GM18861 (cell line): ENCODE data around the gene VAV2.

ENCODE experiments used
- ATAC-seq: cut with Tn5 transposase; IDR thresholded peaks from one replicate; pipeline ENCODE4 v1.9.1; 2021; ENCODE audit not compliant: unreplicated experiment

VAV2 gene

DNA sequence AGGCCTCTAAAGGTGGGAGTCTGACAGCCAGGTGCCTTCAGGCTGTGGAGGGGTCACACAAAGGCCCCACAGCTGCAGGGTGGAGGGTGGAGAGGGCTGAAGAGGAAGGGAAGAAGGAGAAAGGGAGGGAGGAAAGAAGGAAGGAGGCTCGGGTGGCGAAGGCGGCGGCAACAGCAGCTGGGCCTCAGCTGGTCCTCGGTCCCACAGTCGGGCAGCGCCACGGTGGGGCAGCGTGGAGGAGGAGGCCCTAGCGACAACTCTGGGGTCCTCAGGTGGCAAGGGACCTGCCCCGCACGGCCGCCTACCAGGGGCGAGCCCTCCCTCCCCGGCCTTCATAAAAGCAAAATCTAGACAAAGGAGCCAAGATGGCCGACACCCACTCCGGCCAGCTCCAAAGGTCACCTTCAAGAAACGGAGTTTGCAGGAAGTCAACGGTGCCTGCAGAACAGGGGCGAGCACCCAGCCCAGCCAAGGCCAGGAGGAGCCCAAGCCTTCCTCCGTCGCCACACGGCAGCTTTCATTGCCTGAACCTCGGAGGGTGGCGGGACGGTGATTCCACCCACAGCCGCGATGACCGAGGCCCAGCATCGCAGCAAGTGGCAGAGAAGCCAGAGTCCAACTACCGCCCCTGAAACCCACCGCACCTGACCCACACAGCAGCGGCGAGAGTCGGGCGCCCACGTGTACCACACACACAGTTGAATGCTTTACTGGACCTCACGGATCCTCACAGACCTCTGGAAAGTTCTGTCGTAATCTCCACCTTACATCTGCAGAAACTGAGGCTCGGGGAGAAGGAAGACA, 98.7 kb downstream of the VAV2 start:
- no peak for ATAC-seq

DNA sequence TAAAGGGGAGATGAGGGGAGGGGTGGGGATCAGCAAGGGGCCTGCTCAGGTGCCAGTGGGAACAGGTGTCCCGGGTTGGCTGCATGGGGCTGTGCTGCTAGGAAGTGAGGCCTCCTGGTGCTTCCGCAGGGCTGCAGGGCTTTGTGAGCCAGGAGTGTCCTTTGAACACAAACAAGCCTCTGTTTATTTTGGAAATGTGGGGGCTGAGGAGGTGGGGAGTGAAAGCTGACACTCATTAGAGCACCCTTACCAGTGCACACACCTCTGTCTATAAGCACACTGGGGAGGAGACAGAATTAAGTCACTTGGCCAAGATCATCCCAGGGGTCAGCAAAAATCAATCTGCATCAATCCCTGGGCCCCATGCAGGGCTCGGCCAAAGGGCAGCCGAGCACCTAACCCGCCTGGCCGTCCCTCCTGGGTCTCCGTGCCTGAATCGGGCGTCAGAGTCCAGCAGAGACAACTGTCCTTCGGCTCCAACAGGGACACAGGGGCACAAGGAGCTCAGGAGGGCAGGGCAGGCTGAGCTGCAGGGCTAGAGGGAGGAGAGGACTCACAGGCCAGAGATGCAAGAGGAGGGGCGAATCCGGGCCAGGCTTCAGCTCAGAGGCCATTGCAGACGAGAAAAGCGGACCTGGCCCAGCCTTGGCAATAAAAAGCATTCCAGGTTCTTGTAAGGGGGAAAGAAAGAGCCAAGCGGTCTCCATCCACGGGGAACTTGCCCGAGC, 99.8 kb downstream of the VAV2 start:
- no peak for ATAC-seq

DNA sequence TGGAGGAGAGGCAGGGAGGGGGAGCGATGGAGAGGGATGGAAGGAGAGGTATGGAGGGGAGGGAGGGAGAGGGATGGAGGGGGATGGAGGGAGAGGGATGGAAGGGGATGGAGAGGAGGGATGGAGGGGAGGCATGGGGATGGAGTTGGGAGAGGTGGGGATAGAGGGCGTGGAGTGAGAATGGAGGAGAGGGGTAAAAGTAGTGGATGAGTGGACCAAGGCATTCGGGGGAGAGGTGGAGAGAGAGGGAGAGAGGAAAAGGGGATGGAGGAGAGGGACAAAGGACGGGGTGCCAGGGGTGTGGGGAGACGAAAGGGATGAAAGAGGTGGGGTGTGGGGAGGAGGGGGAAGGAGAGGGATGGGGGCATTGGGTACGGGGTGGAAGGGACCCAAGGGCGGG, 100.4 kb downstream of the VAV2 start:
- ATAC-seq, result no peak

DNA sequence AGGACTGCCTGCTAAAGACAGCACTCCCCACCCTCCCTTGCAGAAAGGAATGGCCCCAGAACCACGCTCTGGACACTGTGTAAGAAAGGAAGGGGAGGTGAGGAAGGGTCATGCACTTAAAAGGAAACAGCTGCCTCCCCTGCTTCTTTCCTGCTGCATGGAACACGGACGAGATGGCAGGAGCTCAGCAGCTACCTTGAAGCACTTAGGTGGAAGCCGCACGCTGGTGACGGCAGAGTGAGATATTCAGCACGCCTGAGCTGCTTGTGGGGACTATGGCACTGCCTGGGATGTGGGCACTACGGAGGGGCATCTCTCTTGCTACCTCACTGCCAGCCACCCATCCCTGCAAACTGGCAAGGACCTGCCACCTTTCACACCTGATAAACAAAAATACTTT, 101.5 kb downstream of the VAV2 start:
- no peak for ATAC-seq

DNA sequence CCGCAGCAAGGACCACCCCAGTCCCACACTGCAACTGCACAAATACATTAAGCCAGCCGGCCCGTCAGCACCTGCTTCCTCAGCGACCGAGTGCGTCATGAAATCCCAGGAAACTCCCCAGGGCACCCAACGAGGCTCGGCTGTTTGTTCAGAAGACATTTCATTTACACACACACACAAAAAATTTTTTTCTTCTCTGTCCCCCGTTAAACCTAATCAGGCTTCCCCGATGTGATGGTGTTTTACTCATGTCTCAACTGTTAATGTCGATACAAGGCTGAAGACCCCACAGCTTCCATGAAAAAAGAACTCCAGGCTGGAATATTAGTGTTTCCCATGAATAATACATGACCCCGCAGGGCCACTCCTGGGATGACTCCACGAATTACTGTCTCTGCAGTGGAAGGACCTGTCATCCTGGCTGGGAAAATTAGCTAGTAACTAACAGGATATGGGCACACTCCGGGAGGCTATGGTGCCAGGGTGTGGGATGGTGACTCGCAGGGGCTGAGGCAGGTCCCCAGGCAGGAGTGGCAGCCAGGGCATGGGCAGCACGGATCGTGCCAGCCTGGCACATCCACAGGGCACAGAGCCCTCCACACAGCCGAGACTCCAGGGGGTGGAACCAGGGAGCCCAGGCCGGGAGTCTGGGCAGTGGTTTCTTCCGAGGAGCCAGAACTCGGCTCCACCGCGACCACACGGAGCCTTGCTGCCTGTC, 102.4 kb downstream of the VAV2 start:
- no peak for ATAC-seq

DNA sequence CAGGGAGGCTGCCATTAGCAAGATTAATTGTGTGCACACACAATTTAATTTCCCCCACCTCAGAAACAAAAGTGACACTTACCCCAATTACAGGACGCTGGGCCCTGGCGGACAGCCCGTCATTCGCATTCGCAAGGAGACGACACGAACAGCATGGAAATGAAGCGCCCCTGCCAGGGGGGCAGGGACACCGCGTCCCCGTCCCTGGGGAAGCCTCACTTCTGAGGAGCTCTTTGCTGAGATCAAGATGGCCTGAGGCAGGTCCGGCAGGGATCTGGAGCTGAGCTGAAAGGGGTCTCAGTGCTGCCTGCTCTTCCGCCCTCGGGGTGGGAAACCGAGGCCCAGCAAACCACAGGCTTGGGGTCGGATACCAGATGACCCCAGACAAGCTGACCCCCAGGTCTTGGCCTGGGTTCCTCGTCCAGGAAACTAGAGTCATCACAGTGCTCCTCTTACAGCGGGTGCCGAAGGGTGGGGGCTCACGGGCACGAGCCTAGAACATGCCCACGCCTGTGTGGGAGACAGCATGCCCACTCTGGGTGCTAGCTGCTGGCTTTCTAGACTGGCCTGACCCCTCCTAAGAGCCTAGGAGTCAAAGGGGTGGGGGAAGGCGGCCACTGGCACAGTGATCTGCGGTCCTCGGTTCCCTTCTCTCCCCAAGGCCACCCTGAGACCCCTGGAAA, 103.2 kb downstream of the VAV2 start:
- no peak for ATAC-seq

DNA sequence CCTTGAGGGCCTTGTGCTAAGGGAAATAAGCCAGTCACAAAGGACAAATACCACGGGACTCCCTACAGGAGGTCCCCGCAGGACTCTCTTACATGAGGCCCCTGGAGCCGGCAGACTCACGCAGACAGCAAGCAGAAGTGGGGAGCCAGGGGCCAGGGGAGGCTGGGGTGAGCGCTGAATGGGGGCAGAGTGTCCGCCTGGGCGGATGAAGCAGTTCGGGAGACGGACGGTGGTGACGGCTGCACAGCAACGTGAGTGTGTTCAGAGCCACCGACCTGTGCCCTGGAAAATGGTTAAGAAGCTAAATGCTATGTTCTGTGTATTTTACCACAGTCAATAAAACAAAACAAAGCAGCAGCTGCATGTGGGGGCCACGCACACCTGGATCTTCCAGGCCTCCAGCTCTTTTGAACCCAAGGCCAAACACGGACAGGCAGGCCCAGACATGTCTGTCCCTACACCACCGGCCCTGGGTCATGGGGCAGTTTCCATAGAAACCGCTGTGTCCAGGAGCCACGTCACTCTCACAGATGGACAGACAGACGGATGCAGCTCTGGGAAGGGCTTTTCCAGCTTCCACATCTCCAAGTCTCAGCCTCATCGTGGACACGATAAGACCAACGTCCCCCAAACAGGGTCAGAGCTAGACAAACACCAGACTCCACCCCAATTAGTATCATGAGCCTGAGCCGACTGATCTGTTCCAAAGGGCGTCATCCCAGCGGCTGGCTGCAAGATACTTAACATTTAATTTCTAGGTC, 103.9 kb downstream of the VAV2 start:
- no peak for ATAC-seq

DNA sequence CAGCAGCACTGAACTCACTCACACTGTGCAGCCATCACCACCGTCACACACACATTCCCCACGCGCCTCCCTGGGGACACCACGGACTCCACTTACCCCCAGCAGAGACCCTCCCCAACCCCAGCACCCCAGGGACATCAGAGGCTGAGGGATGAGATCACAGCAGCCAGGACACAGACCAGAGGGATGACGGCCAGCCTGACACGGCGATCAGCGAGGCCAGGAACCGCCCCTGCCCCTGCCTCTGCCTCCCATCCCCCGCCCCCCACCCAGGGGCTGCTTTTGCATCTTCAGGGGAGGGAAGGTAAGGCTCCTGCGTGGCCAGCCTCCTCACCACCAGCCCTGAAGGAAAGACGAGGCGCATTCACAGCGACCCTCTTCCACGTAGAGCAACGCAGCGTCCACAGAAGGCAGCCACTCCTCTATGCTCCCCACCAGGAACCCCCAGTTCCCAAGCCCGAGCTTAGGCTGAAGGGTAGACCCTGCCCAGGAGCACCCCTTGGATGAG, 104.5 kb downstream of the VAV2 start:
- ATAC-seq, result no peak

DNA sequence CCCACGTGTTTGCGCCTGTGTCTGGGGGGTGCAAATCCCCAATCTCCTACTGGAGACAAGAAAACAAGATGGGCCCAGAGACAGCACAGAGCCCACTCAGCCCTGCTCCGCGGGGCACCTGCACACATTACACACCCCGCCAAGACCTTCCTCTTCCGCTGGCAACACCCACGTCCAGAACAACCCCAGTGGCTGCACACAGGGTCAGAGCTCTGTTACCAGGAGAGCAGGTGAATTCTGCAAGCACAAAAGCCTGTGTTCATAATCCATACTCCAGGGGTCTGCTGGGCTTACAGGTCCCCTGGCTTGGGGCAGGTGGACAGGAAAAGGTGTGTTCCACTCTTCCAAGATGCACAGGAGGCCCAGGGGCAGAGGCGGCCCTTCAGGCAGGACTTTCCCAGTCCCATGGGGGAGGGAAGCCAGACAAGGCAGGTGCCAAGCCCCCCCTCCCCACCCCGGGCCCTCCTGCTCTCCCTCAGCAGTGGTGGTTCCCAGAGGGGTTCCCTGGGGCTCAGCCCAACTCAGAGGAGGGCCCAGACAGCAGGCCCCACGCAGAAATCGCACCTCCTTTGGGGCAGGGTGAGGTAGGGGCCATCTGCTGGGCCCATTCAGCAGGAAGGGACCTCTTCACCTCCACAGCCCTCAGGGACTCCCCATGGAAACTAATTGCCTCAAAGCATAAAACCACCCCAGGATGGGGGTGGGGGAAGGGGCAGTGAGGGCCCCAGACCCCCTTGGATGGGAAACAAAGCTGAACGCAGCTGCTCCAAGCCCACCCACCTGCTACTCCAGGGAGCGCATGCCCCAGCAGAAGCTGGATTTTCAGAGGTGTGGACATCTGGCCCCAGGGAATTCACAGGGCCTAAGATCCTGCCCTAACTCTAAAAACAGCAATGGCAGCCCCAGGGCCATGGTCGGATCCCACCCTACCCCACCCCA, 105.3 kb downstream of the VAV2 start:
- ATAC-seq, result no peak

DNA sequence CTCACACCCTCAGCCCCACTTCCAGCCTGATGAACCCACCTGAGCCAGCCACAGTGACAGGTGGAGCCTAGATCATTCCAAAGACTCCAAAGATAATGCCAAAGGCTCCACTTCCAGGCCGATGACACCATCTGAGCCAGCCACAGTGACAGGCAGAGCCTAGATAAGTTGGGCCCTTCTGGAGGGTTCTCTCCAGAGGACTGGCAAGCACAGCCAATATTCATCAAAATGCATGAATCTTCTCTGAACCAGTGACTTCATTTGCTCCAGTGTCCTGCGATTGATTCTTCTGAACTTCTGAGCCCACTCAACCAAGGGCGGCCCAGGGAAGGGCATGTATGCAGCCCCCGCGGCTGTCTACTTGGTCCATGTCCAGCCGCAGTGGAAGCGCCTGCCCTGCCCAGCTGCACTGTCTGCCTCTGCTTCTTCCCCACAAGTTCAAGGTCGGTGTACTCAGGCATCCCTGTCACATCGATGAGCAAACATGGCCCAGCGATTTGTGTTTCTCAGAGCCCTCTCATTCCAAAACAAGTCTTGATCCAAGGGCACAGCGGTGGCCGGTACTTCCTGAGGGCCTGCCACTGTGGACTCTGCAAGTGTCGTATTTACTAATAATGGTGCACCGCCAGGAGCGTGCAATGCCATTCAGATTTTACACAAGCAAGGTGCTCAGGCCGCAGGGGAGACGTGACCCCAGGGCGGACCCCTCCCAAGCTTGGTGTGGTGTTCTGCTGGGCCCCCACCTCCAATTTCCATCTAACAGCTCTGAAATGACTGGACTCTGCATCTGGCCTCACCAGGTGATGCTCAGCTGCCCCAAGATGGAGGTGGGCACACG, 107.0 kb downstream of the VAV2 start:
- no peak for ATAC-seq

DNA sequence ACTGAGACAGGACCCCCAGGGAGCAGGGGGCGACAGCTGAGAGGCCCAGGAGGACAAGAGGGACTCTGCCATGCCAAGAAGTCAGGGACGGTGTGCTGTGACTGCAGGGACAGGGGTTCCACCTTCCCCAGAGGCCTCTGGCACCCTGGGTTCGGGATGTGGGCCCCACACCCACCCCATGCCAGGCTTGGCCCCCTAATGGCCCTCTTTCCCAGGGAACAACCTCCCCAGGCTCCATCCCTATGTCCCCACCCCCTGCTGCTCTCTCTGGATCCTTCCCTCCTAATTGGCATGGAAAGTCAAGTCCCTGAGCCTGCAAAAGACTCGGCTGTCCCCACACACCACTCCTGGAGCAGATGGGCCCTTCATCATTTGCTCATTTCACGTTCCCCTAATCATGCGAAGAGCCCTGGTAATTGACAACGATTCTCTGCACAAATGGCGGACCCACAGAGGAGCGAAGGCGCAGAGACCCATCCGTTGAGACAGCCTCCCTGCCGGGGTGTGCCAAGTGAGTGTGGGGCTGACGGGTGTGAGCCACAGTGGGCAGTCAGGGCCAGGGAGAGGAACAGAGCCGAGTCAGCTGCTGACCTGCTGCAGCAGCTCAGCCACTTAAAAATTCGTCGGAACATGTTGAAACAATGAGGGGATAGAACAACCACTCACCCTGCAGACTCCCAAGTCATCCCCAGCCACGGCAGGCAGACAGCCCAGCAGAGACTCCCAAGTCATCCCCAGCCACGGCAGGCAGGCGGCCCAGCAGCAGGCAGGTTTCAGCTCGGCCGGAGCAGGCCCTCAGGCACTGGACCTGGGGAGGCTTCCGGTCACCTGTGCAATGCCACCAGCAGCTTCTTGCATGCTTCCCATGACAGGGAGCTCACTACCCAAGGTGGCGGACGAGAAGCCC, 109.0 kb downstream of the VAV2 start:
- ATAC-seq, result no peak

DNA sequence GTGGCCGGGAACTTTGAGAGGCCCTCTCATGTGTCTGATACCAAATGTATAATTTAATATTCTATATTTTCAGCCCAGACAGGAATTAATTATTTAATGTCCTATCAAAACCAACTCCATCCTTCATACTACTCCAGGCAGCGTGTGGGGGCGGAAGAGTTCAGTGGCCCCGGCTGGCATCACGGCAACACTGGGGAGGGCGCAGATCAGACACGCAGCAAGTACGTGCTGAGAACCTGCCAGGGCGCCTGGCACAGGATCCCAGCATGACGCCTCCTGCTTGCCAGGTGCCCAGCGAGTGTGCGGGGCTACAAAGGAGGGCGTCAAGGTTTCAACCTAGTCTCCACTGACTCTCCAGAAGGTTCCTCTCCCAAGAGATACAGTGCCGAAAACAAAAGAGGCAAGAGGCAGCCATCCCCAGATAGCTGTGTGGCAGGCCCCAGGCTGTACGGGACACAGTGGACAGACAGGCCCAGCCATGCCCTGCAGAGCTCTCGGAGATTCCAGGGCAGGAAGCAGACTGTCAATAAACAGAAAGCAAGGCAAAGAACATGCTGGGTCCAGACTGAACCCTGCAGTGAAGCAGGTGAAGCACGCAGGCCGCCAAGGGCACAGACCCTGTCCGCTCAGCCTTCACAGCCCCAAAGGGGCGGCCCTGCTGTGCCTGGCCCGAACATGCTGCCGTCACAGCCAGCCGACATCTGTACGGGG, 110.3 kb downstream of the VAV2 start:
- no peak for ATAC-seq

DNA sequence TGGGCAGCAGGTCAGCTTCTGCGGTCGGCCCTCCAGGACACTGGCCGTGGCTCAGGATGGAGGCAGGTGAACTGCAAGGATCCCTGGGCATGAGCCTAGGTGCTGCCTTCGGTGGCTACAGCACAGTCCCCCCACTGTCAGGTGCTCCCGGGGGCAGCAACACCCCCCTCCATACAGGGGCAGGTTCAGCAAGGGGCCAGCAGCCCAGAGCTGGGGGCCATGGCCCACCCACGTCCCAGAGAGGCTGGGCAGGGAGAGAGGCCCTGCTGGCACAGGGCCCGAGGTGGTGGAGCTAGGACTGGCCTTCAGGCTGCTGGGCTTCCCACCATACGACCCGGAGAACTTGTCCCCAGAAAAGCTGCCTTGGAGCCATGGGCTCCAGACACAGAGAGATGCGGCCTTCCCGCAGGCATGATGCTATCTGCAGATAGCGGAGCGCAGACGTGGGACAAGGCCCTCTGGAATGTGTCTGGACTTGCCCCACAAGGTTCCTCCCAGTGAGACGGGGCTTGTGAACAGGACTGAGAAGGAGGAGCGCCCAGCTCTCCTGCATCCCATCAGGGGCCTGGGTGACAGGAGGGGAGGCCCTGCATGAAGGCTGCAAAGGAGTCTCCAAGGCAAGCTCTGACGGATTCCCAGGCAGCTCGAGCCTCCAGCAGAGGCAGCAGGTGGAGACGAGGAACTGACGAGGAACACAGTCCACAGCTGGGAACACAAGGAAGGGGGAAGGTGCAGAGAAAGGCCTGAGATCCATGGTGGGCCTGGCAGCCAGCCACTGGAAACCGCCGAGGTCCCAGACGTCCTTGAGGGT, 111.1 kb downstream of the VAV2 start:
- ATAC-seq, result no peak

DNA sequence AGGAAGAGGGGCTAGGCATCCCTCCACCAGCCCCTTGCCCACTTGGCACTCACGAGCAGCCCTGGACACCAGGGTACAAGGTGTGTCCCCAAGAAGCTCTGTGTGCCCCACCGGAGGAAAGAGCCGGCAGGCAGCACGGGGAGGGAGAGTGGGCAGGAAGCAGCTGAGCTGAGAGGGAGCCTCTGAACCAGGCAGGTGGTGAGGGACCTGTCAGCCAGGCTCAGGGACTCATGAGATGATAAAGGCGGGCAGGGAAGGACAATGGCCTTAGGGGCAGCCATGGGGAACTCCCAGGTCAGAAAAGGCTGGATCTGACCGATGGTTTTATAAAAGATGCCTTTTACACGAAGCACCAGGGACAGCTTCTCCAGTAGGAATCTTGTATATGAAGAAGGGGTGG, 112.0 kb downstream of the VAV2 start:
- no peak for ATAC-seq

DNA sequence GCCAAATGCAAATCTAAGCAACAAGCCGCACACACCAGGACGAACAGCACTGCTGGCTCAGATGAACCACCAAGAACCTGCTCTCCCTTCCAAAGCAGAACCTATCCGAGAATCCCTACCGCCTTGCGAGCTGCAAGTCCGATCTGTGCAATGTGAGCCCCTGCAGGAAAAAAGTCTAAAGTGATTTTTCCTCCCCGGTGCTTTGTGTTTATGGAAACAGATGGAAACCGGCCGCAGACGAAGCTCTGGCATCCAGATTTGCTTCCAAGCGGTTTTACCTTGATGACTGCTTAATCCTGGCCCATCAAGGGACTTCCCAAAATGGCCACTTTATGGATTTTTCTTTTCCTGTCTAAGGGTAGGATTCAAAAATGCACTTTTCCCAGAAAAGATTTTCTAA, 112.5 kb downstream of the VAV2 start:
- no peak for ATAC-seq

DNA sequence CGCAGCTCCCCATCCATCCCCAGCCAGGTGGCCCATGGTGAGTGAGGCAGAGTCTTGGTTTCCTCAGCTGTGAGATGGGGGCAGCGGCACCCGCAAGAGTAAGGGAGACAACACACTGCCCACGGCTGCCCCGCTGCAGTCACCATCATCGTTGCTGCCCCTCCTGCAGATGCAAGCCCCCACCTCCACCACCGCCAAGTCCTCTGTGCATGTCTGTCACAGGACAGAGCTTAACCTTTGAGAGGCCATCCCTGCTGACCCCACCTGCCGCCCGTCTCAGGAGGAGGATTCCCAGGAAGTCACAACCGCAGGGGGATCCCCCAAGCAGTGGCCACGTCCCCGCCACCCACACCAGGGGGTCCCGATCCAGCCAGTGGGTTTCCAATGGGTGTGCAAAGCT, 113.7 kb downstream of the VAV2 start:
- no peak for ATAC-seq
